Spinal cord (tissue), 10 donors: Measurements from ENCODE around the gene CAD. TPM values are rescaled to one million over a fixed set of nuclear protein-coding genes. Genes with fewer than 3 reads are reported as not detected.
"Not testable (repeated sequence)": the region's sequence is repeated elsewhere in the genome, so short reads cannot be mapped to it uniquely, and the experiment has no call there.

ENCODE experiments used
- DNase-seq, 6 donors: peaks; one replicate each; pipeline versions ENCODE4 v3.0.0 to v3.0.0-alpha.2; 2013 to 2015; ENCODE audit warnings: low spot score in 6 of 6, low read depth in 4 of 6
- H3K27ac ChIP-seq: one replicate; pipeline ENCODE4 v1.5.1; 2013; ENCODE audit warnings: low read depth, low read length, control low read depth
- H3K27me3 ChIP-seq: one replicate; pipeline ENCODE4 v1.6.1; 2013; ENCODE audit warnings: low read length; ENCODE audit not compliant: control insufficient read depth, insufficient read depth
- H3K36me3 ChIP-seq: one replicate; pipeline ENCODE4 v1.6.1; 2013; ENCODE audit warnings: low read length; ENCODE audit not compliant: control insufficient read depth, insufficient read depth
- H3K4me1 ChIP-seq: one replicate; pipeline ENCODE4 v1.6.1; 2013; ENCODE audit warnings: low read length; ENCODE audit not compliant: control insufficient read depth, insufficient read depth
- H3K4me3 ChIP-seq: one replicate; pipeline ENCODE4 v1.5.1; 2013; ENCODE audit warnings: low read depth, low read length, control low read depth
- H3K9me3 ChIP-seq: one replicate; pipeline ENCODE4 v1.6.1; 2013; ENCODE audit warnings: low read length; ENCODE audit not compliant: control insufficient read depth, insufficient read depth
- WGBS: methylation state at CpG from one replicate; pipeline ENCODE4 v1.1.5; 2013; ENCODE audit warnings: missing lambda C conversion rate; ENCODE audit not compliant: insufficient coverage; 5-methylcytosine and 5-hydroxymethylcytosine counted together
- polyA plus RNA-seq, 2 donors: library from polyadenylated mRNA; unstranded; fragments of 120-200 nt; gene quantifications; one replicate each; pipeline ENCODE4 v1.2.1, GENCODE V29; 2013; ENCODE audit not compliant: insufficient read length in 2 of 2
- total RNA-seq, 2 donors: library from RNA; depleted of rRNA in 1 of 2; stranded (reverse); fragments of 120-200 nt in 1 of 2; fragments of >200 nt in 1 of 2; gene quantifications; one replicate each; pipeline versions ENCODE4 v1.2.3 to v1.2.4, GENCODE V29; 2013 to 2014
- donor health status: healthy.

CAD gene
- total and polyA plus RNA-seq, 4 donors, result 26.5 to 49.2 (median 34.5) TPM

DNA sequence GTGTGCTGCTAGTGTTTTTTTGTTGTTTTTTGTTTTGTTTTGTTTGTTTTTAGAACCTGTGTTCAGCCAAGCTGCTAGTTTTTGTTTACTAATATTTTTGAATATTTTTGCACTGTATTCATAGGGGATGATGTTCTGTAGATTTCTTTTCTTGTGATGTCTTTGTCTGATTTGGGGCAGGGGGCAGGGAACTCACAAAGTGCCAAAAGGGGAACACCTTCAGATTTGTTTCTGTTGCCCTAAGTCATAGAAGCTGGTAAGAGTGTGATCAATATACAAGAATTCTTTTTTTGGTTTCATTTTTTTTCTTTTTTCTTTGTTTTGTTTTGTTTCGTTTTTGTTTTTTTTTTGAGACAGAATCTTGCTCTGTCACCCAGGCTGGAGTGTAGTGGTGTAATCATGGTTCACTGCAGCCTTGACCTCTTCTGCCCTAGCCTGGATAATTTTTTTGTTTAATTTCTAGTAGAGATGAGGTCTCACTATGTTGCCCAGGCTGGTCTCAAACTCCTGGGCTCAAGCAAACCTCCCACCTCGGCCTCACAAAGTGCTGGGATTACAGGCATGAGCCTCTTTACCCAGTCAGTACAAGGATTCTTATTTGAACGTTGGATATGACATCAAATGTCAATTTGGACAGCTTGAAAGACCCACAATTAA is 37.7 kb upstream of the CAD start:
- no peak overlapping the region for H3K27ac ChIP-seq
- 63% methylated on average over 1 of the region's 3 CpGs for WGBS

GRCh38 chr2:27182346-27182745 is 34.8 kb upstream of the CAD start:
- H3K4me1 ChIP-seq, result no peaks in the 10 kb centered on the region
- whole genome bisulfite sequencing, result 58% methylated on average over 3 of the region's 4 CpGs
- no peak overlapping the region for H3K4me3 ChIP-seq
- no peak for DNase-seq
- H3K27me3 ChIP-seq, result no peaks in the 10 kb centered on the region
- no peaks in the 10 kb centered on the region for H3K36me3 ChIP-seq
- H3K27ac ChIP-seq, result no peak overlapping the region
- no peaks in the 10 kb centered on the region for H3K9me3 ChIP-seq

More for the DNA sequence above, 37.7 kb upstream of the CAD start:
- DNase-seq, result no peak
- H3K4me1 ChIP-seq, result peaks cover 4% of the 10 kb centered on the region
- no peaks in the 10 kb centered on the region for H3K27me3 ChIP-seq
- H3K9me3 ChIP-seq, result no peaks in the 10 kb centered on the region
- H3K4me3 ChIP-seq, result no peak overlapping the region
- H3K36me3 ChIP-seq, result no peaks in the 10 kb centered on the region

DNA sequence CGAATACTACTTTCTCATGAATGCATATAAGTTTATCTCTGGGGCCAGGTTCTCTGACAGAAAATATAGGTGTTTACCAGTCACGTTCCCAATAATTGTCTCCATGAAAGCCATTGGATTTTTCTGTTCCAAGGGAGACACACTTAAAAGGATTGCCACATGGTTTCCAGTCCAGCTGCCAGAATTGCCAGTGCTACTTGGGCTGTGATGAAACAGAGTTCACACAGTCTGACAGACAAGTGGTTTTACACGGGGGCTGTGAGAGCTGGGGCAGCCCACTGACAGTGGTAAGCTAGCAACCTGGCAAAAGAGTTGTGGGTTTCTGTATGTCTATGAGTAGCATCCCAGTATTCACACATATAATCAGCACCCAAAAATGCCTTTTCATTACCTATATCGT is 33.1 kb upstream of the CAD start:
- WGBS, result 78% methylated on average over 3 of the region's 4 CpGs
- Histone ChIP-seq H3K9me3 (no peaks in the 10 kb centered on the region), H3K4me1 (no peaks in the 10 kb centered on the region), H3K27me3 (no peaks in the 10 kb centered on the region), H3K27ac (no peak overlapping the region), H3K36me3 (no peaks in the 10 kb centered on the region), H3K4me3 (no peak overlapping the region)
- DNase-seq, result no peak

GRCh38 chr2:27185331-27186026 is 31.7 kb upstream of the CAD start:
- H3K27ac ChIP-seq, result no peak overlapping the region

DNA sequence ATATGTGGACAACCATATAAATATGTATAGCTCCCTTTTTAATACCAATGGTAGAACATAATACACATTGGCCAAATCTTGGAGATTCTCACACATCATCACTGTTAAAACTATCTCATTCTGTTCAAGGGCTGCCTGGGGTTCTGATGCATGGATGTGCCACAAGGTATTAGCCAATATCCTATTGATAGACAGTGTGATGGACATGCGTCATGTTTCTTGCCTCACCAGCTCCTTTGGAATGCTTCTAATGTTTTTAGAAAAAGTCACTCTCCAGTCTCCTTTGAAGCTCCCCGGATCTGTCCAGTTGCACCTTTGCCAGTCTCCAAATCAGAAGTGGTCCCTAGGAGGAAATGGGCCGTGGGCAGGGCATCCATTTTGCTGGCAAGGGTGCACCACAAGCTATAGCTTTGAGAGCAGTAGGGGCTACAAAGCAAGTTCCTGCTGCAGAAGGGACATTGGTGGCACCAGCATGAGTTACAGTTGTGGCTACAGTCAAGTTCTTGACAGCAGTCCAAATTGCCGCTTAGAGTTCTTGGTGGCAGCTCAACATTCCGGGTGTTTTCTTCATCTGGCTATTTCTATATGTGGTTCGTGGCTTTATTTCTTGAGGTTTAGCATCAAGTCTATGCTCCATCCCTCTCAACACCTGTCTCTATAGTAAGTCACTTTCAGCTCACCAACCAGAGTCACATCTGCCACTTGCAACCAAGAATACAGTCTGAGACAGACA is 30.4 kb upstream of the CAD start:
- no peak overlapping the region for H3K27ac ChIP-seq
- H3K9me3 ChIP-seq, result no peaks in the 10 kb centered on the region
- no peaks in the 10 kb centered on the region for H3K36me3 ChIP-seq
- DNase-seq, result no peak
- H3K27me3 ChIP-seq, result no peaks in the 10 kb centered on the region
- WGBS, result 100% methylated on average over 2 of the region's 6 CpGs
- H3K4me1 ChIP-seq, result no peaks in the 10 kb centered on the region
- no peak overlapping the region for H3K4me3 ChIP-seq

More at GRCh38 chr2:27185331-27186026, 31.7 kb upstream of the CAD start:
- DNase-seq, result peak in 1 of 6 donors; percentile 57
- Histone ChIP-seq H3K4me3 (no peak overlapping the region), H3K9me3 (no peaks in the 10 kb centered on the region), H3K4me1 (no peaks in the 10 kb centered on the region), H3K36me3 (no peaks in the 10 kb centered on the region), H3K27me3 (no peaks in the 10 kb centered on the region)
- 66% methylated on average over 3 of the region's 6 CpGs for WGBS

- Histone ChIP-seq H3K27ac (no peak overlapping the region), H3K4me3 (no peak overlapping the region), H3K4me1 (no peaks in the 10 kb centered on the region), H3K36me3 (no peaks in the 10 kb centered on the region), H3K27me3 (no peaks in the 10 kb centered on the region), H3K9me3 (no peaks in the 10 kb centered on the region)
- no peak for DNase-seq
- no CpG with 5 or more reads among the region's 8 CpGs for WGBS
Measured at GRCh38 chr2:27189989-27190388, 27.2 kb upstream of the CAD start.

GRCh38 chr2:27191070-27191829 is 25.9 kb upstream of the CAD start:
- peak in 4 of 6 donors; percentile 38 to 93 (median 64) for DNase-seq
- Histone ChIP-seq H3K4me1 (no peaks in the 10 kb centered on the region), H3K36me3 (no peaks in the 10 kb centered on the region), H3K27me3 (no peaks in the 10 kb centered on the region), H3K27ac (no peak overlapping the region), H3K9me3 (no peaks in the 10 kb centered on the region), H3K4me3 (no peak overlapping the region)
- WGBS, result 60% methylated on average over 2 of the region's 8 CpGs

DNA sequence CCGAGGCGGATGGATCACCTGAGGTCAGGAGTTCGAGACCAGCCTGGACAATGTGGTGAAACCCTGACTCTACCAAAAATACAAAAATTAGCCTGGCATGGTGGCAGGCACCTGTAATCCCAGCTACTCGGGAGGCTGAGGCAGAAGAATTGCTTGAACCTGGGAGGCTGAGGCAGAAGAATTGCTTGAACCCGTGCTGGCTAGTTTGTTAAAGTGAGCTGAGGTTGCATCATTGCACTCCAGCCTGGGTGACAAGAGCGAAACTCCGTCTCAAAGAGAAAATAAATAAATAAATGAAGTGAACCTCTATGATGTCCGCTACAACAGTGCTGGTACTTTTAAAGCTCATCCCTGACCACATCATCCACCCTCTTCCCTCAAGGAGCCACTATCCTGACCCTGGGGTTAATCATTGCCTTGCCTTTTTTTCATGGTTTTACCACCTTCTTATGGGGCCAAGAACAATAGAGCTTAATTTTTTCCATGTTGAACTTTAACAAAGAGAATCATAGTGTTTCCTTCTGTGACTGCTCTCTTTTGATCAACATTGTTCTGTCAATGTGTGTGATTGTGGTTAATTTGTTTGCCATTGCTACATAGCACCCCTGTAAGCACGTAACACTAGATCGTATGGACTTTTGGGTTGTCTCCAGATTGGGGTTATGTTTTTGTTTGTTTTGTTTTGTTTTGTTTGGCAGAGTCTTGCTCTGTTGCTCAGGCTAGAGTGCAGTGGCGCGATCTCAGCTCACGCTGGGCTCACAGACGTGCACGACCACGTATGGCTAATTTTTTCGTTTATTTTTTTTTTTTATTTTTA is 22.4 kb upstream of the CAD start:
- Histone ChIP-seq H3K27me3 (no peaks in the 10 kb centered on the region), H3K27ac (no peak overlapping the region), H3K36me3 (peaks cover 6% of the 10 kb centered on the region), H3K4me1 (no peaks in the 10 kb centered on the region), H3K9me3 (no peaks in the 10 kb centered on the region), H3K4me3 (no peak overlapping the region)
- DNase-seq, result peak in 1 of 6 donors; percentile 38
- 66% methylated on average over 17 of the region's 17 CpGs for WGBS

DNA sequence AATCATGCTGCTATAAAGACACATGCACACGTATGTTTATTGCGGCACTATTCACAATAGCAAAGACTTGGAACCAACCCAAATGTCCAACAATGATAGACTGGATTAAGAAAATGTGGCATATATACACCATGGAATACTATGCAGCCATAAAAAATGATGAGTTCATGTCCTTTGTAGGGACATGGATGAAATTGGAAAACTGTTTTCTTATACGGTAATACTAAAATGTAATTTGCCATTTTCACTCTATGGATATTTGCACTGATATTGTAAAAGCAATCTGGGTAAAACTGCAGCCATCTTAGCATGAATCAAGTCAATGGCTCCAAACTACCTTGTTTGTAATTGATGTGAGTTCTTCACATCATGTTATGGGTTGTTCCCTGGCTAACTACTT is 21.4 kb upstream of the CAD start:
- H3K9me3 ChIP-seq, DNase-seq, H3K4me1 ChIP-seq, H3K27me3 ChIP-seq, H3K4me3 ChIP-seq, H3K27ac ChIP-seq: not testable (repeated sequence)
- peaks cover 15% of the 10 kb centered on the region for H3K36me3 ChIP-seq
- no CpG with 5 or more reads among the region's 3 CpGs for WGBS
